NCI-H82 treated with DMSO at 0.1 percent for 48 hours (cell line): Measurements from ENCODE around the gene LRP2.
"Not testable (repeated sequence)": the region's sequence is repeated elsewhere in the genome, so short reads cannot be mapped to it uniquely, and the experiment has no call there.

Experiments used
- DNase-seq: peaks from one replicate; lab custom pipeline; 2025; ENCODE audit not compliant: unreplicated experiment; lab: John Stamatoyannopoulos, UW

Gene LRP2

GRCh38 chr2:169362118-169362893 is at the start of gene LRP2:
TSS of gene LRP2 (minus strand) at chr2:169362534. CDS start at chr2:169362399, 135 bp downstream.
- no peak for DNase-seq

- DNase-seq: no peak
Observed at GRCh38 chr2:169406891-169407290, 44.6 kb upstream of the LRP2 start.

GRCh38 chr2:169399491-169399890 is 37.2 kb upstream of the LRP2 start:
- not testable (repeated sequence) for DNase-seq

- DNase-seq: no peak
Observed at GRCh38 chr2:169397697-169398096, 35.4 kb upstream of the LRP2 start.

- DNase-seq: no peak
Observed at GRCh38 chr2:169395821-169396374, 33.6 kb upstream of the LRP2 start.

- DNase-seq: no peak
Observed at GRCh38 chr2:169393068-169393590, 30.8 kb upstream of the LRP2 start.

GRCh38 chr2:169391236-169391635 is 28.9 kb upstream of the LRP2 start:
- no peak for DNase-seq

GRCh38 chr2:169388161-169388560 is 25.8 kb upstream of the LRP2 start:
- DNase-seq: no peak

- no peak for DNase-seq
Observed at GRCh38 chr2:169386722-169387121, 24.4 kb upstream of the LRP2 start.

- DNase-seq: no peak
Observed at GRCh38 chr2:169384816-169385215, 22.5 kb upstream of the LRP2 start.

- DNase-seq: no peak
Observed at GRCh38 chr2:169372561-169372960, 10.2 kb upstream of the LRP2 start.

- DNase-seq: no peak
Observed at GRCh38 chr2:169366066-169366465, 3.7 kb upstream of the LRP2 start.

- DNase-seq: no peak
Observed at GRCh38 chr2:169365029-169365480, 2.7 kb upstream of the LRP2 start.

GRCh38 chr2:169363560-169364150 is 1.3 kb upstream of the LRP2 start:
- no peak for DNase-seq

GRCh38 chr2:169362894-169363559 is 693 bp upstream of the LRP2 start:
- DNase-seq: no peak

- no peak for DNase-seq
Observed at GRCh38 chr2:169361706-169362117, 622 bp downstream of the LRP2 start.

GRCh38 chr2:169360984-169361705 is 1.2 kb downstream of the LRP2 start:
- peak; percentile 60 for DNase-seq

- no peak for DNase-seq
Observed at GRCh38 chr2:169358016-169358415, 4.3 kb downstream of the LRP2 start.

GRCh38 chr2:169354244-169354643 is 8.1 kb downstream of the LRP2 start:
- DNase-seq: no peak

GRCh38 chr2:169351725-169352124 is 10.6 kb downstream of the LRP2 start:
- DNase-seq: no peak

- no peak for DNase-seq
Observed at GRCh38 chr2:169349535-169349934, 12.8 kb downstream of the LRP2 start.
